NCI-H1048 (cell line): ENCODE data around the gene DNPEP.

Source experiments
- DNase-seq: peaks from one replicate; lab custom pipeline; 2025; lab: John Stamatoyannopoulos, UW

DNPEP gene

GRCh38 chr2:219387306-219388120 is at the start of gene DNPEP:
TSS of gene DNPEP (minus strand) at chr2:219387912. CDS start at chr2:219387794, 118 bp downstream.
- DNase-seq = peak; percentile 52

DNA sequence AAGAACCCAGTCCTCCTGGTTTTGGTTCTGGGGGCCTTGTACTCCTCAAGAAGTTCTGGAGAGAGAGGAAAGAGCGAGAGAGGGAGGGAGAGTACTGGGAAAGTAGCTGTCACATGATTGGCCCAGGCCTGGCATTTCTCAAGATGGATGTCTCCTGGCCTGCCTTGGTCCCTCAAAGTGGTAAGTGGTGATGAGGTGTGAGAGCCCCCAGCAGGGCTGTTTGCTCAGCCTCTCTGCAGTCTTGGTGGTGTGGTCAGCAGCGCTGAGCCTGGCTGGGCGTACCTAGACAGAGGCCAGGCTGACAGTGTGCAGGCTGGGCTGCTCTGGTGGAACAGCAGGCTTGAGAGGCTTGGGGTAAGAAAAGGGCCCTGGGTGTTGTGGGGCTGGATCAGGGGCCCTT is 49.4 kb upstream of the DNPEP start:
- no peak for DNase-seq

DNA sequence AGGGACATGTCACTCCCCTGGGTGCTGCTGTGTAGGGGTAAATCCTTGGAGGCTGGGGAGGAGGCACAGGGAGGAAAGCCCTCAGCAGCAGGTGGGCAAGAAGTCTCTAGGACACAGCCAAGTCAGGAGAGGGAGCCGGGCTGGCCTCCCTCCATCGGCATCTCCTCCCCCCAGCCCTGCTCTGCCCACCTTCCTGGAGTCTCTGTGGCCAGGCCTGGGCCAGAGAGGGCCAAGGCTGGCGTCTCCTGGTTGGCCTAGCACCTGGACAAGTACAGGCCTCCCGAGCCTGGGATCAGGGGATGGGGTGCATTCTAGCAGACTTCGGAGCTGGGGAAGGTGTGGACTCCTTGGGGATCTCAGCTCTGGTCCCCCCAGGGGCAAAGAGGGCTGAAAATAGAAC is 48.8 kb upstream of the DNPEP start:
- no peak for DNase-seq

DNA sequence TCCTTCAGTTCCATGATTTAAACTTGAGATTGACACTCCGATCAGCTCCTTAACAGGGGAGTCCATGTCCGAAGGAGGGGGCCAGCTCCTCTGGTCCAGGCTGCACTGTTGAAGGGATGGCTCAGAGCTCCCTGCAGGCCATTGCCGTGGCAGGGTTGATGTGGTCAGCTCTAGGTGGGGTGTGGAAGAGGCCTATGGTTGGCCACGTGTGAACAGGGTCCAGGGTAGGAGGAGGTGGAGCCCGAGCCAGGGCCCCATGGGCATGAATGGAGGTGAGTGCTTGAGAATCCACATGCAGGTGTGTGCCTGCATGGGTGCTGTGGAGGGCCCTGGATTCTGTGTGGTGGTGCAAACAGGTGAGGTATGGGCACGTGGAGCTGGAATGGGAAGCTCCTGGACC is 48.0 kb upstream of the DNPEP start:
- DNase-seq = no peak

- DNase-seq = no peak
These were observed 47.2 kb upstream of the DNPEP start, which contains the start of gene SPEG for GRCh38 chr2:219434718-219435525. TSS of gene SPEG (plus strand) at chr2:219434843. CDS start at chr2:219434978, 135 bp downstream.

DNA sequence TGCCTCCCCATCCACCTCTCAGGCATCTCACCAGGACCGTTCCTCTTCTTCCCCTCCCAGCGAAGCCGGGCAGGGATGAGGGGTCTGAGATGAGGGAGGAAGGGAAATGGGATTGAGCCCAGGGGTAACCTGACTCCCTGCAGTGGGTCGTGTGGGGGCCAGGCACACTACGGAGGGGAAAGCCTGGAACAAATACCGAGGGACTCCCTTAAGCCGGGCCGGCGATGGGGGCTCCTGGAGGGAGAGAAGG is 46.7 kb upstream of the DNPEP start:
- DNase-seq = no peak

DNA sequence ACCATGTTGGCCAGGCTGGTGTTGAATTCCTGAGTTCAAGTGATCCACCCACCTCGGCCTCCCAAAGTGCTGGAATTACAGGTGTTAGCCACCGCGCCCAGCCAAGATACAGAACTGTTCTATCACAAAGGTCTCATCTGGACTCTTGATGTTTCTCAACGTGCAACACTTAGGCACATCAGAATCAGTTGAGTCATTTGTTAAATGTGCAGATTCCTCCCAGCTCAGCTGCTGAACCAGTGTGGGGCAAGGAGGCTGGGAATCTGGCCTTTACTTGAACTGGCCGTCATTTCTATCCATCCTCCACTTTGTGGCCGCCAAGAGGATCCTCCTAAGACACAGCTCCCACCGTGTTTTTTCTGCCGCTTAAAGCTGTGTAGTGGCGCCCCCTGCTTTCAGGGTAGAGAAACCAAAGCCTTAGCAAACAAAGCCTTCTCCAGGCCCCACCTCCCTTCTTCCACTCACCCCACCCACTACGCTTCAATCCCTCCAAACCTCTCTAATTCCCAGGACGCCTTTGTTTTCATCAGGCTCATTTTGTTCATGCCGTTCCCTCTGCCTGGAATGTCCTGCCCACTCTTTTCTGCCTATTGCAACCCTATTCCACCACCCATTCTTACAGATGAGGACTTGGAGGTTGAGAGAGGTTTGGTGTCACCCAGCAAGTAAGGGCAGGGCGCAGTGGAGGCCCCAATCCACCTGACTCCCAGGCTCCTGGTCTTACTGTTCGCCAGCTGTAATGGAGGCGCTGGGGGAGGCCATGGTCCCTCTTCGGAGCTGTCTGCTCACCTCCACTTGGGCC is 46.2 kb upstream of the DNPEP start:
- no peak for DNase-seq

DNA sequence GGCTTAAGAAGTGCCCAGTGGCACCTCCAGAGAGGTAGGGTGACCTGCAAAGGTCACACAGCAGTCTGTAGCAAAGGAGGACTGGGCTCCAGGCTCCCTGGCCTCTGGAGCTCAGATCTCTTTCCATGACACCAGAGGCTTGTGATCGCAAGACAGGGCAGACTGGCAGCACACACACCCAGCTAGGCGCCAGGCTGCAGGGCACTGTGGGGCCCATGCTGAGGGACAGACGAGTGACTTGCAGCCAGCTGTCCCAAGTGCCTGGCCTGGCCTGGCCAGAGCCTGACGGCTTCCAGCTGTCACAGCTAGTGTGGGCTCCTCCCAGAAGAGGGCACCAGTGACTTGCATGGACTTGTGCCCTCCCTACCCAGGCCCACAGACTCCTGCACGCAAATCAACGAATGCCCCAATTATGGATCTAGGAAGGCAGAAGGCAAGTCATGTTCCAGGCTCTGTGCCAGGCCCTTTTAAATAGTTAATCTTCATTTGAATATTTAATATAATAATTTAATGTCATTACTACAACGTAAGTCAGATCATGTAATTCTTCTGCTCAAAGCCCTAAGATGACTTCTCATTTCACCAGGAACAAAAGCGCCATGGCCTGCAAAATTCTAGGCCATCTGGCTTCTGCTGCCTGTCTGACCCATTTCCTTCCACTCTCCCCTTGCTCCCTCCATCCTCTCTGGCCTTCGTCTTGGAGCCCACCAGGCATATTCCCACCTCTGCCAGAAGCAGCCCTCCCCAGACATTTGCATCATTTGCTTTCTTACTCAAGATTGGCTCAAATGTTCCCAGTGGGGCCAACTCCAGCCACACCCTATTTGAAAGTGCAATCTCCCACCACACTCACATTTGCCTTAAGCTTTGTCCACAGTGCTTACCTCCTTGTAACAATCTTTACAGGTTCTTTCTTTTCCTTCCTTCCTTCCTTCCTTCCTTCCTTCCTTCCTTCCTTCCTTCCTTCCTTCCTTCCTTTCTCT is 43.2 kb upstream of the DNPEP start:
- no peak for DNase-seq

DNA sequence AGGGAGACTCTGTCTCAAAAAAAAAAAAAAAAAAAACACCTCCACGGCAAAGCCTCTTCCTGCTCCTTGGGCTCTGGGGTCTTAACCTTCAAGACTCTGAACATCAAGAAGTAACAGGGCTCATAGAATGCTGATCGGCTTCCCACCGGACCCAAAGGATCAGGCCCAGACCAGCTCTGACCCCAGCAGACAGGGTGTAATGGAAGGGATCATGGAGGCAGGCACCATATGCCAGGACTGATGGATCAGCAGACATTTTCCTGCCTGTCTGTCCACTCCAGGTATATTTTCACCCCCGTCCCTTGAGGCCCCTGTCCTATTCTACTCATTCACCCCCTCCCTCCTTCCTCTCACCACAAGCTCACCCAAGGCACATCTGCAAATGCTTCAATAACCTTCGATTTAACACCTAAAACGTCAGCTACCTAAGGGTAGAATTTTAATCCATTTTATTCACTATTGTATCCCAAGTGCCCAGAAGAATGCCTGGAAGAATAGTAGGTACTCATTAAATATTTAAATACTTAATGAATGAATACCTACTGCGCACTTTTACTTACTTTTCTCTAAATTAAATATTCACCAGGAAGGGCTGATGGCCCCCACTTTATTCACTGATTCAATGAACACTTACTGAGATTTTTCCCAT is 42.4 kb upstream of the DNPEP start:
- no peak for DNase-seq

- no peak for DNase-seq
These were observed 40.8 kb upstream of the DNPEP start for GRCh38 chr2:219428469-219428868.

DNA sequence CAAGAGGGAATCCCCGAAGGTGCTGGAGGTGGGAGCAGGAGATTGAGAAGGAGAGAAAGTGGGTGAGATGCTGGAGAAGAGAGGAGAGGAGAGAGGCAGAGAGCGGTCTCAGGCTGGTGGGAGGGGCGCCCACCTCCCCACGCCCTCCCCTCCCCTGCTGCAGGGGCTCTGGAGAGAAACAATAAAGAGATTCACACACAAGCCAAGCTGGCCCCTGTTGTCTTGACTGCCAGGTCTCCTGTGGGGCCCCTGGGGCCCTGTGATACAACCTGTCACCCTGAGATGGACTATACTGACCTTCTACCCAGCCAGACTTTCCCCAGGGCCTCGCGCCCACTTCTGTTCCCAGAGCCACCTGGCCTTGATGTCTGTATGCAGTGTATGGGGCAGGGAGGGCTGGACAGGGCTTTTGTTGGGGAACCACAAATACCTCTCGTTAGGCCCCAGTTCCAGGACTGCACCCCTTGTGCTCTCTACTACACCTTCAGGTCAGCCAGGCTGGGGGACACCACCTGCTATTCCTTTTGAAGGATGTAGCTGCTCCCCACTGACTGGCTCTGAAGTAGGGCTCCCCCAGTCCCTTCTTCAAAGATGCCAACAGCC is 38.9 kb upstream of the DNPEP start:
- DNase-seq = no peak

GRCh38 chr2:219426068-219426443 is 38.3 kb upstream of the DNPEP start:
- no peak for DNase-seq

GRCh38 chr2:219425238-219426067 is 37.7 kb upstream of the DNPEP start:
- DNase-seq = no peak

- no peak for DNase-seq
These were observed 36.1 kb upstream of the DNPEP start for GRCh38 chr2:219423652-219424377.

- no peak for DNase-seq
These were observed 35.3 kb upstream of the DNPEP start for GRCh38 chr2:219422952-219423534.

DNA sequence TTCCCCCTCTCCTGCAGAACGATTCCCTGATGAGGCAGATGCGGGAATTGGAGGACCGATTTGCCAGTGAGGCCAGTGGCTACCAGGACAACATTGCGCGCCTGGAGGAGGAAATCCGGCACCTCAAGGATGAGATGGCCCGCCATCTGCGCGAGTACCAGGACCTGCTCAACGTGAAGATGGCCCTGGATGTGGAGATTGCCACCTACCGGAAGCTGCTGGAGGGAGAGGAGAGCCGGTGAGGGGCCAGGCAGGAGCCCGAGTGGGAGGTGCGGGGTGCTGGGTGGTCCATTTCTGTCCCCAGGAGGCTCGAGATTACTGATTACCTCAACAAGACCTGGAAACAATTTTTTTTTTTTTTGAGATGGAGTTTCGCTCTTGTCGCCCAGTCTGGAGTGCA is 33.6 kb upstream of the DNPEP start:
- no peak for DNase-seq

DNA sequence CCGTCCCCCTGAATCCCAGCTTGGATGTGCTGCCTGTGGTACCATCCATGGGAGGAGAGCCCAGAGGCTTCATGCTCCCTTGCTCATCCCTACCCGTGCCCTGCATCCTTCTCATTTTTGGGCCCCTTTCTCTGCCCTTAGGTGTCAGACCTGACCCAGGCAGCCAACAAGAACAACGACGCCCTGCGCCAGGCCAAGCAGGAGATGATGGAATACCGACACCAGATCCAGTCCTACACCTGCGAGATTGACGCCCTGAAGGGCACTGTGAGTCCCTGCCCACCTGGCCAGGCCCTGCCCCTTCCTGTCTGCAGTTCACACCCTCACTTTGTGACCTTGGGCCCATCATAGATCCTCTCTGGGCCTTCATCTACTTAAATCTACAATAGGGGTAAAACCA is 33.0 kb upstream of the DNPEP start:
- DNase-seq = no peak

GRCh38 chr2:219419331-219420197 is 31.9 kb upstream of the DNPEP start:
- DNase-seq = no peak
